Natural killer cell (primary cell): ENCODE results near the gene RBM44. TPM values are rescaled to one million over a fixed set of nuclear protein-coding genes. Genes with fewer than 3 reads are reported as not detected.
A peak's percentile ranks its signal among the peaks of the same experiment; 100 is the strongest.

Source experiments
- ATAC-seq, 3 donors: fragments of 150-1000 bp in 2 of 3; fragments of 200-7000 bp in 1 of 3; cut with Tn5 transposase; 1 replicate in 1 of 3; 2 replicates in 2 of 3; pipeline ENCODE4 v1.10.0; 2021; ENCODE audit warnings: mild to moderate bottlenecking in 2 of 3, moderate library complexity in 2 of 3
- DNase-seq, 2 donors: peaks; one replicate each; pipeline versions ENCODE4 v3.0.0 to v3.0.0-alpha.2; 2013 to 2021; ENCODE audit warnings: mixed read lengths in 1 of 2
- H3K27ac ChIP-seq: one replicate; pipeline ENCODE4 v1.5.1; 2013; ENCODE audit warnings: mild to moderate bottlenecking, low read length
- H3K27me3 ChIP-seq: one replicate; pipeline ENCODE4 v1.6.1; 2013; ENCODE audit warnings: low read length; ENCODE audit not compliant: control insufficient read depth, insufficient read depth
- H3K36me3 ChIP-seq: one replicate; pipeline ENCODE4 v1.6.1; 2013; ENCODE audit warnings: low read length; ENCODE audit not compliant: control insufficient read depth, insufficient read depth
- H3K4me1 ChIP-seq: one replicate; pipeline ENCODE4 v1.6.1; 2013; ENCODE audit warnings: low read length; ENCODE audit not compliant: control insufficient read depth, insufficient read depth
- H3K4me3 ChIP-seq: one replicate; pipeline ENCODE4 v1.5.1; 2013; ENCODE audit warnings: low read length
- H3K9me3 ChIP-seq: one replicate; pipeline ENCODE4 v1.6.1; 2013; ENCODE audit warnings: low read length; ENCODE audit not compliant: control insufficient read depth, insufficient read depth
- H3K27ac Mint-ChIP-seq, 2 donors: one replicate each; pipeline ENCODE4 v1.8.0; 2022; ENCODE audit warnings: mild to moderate bottlenecking in 2 of 2, mixed read lengths in 2 of 2, moderate library complexity in 1 of 2
- H3K27me3 Mint-ChIP-seq, 2 donors: one replicate each; pipeline ENCODE4 v1.8.0; 2022; ENCODE audit warnings: low read depth in 2 of 2, mixed read lengths in 2 of 2
- H3K36me3 Mint-ChIP-seq: one replicate; pipeline ENCODE4 v1.8.0; 2022; ENCODE audit warnings: mixed read lengths
- H3K4me1 Mint-ChIP-seq, 2 donors: one replicate each; pipeline ENCODE4 v1.8.0; 2022; ENCODE audit warnings: mixed read lengths in 2 of 2
- H3K4me3 Mint-ChIP-seq: one replicate; pipeline ENCODE4 v1.8.0; 2022; ENCODE audit warnings: mild to moderate bottlenecking, moderate library complexity, mixed read lengths
- H3K9me3 Mint-ChIP-seq, 2 donors: one replicate each; pipeline ENCODE4 v1.8.0; 2022; ENCODE audit warnings: mixed read lengths in 2 of 2
- CTCF ChIP-seq: fragments of 200-600 bp; IDR thresholded peaks from one replicate; pipeline ENCODE4 v1.8.0; 2022; ENCODE audit warnings: antibody characterized with exemption
- WGBS: methylation state at CpG from one replicate; pipeline ENCODE4 v1.1.7; 2013; ENCODE audit warnings: missing lambda C conversion rate; ENCODE audit not compliant: insufficient coverage; 5-methylcytosine and 5-hydroxymethylcytosine counted together
- intact Hi-C: fragments of 100-400 bp; cut with micrococcal nuclease; formaldehyde crosslinking; loops from one replicate; pipeline ENCODE4 v1.14.2; 2022
- total RNA-seq, 4 donors: library from RNA; stranded (reverse); fragments of 120-200 nt in 1 of 4; gene quantifications; one replicate each; pipeline versions ENCODE4 v1.2.3 to v1.2.4, GENCODE V29; 2013 to 2022

Gene RBM44
- total RNA-seq, 3 donors from 2014 or later (not counting 1 experiment from before 2014, with no cell fraction given) = 1.8 to 5.0 (median 2.9) TPM

- H3K4me3 ChIP-seq = no peak overlapping the region
- DNase-seq (no peak), ATAC-seq (no peak)
- Mint-ChIP-seq H3K27ac (no peak overlapping the region), H3K4me3 (no peak overlapping the region), H3K36me3 (no peaks in the 10 kb centered on the region), H3K9me3 (no peaks in the 10 kb centered on the region), H3K27me3 (peaks cover 0 to 3% of the 10 kb centered on the region in 2 donors), H3K4me1 (peaks cover 8 to 24% of the 10 kb centered on the region in 2 donors)
- intact Hi-C loops = no loop called here
- H3K4me1 ChIP-seq = peaks cover 18% of the 10 kb centered on the region
- TF ChIP-seq CTCF = no peak
- H3K36me3 ChIP-seq = no peaks in the 10 kb centered on the region
- H3K27ac ChIP-seq = no peak overlapping the region
- H3K27me3 ChIP-seq = no peaks in the 10 kb centered on the region
- WGBS = 87% methylated on average over 7 of the region's 7 CpGs
- no peaks in the 10 kb centered on the region for H3K9me3 ChIP-seq
Observed at GRCh38 chr2:237874585-237875161, 76.1 kb downstream of the RBM44 start.

- ATAC-seq (no peak), DNase-seq (peak in 1 of 2 donors; percentile 7)
- H3K4me3 Mint-ChIP-seq = no peak overlapping the region
- intact Hi-C loops = no loop called here
- no peaks in the 10 kb centered on the region for H3K9me3 ChIP-seq
- no peak for TF ChIP-seq CTCF
- peaks cover 18% of the 10 kb centered on the region for H3K4me1 ChIP-seq
- H3K27ac ChIP-seq = no peak overlapping the region
- H3K4me3 ChIP-seq = no peak overlapping the region
- H3K4me1 Mint-ChIP-seq = peaks cover 8 to 22% of the 10 kb centered on the region in 2 donors
- H3K27me3 ChIP-seq = no peaks in the 10 kb centered on the region
- no peaks in the 10 kb centered on the region for H3K36me3 ChIP-seq
- peaks cover 0 to 2% of the 10 kb centered on the region in 2 donors for H3K27me3 Mint-ChIP-seq
- no peaks in the 10 kb centered on the region for H3K9me3 Mint-ChIP-seq
- 82% methylated on average over 16 of the region's 16 CpGs for WGBS
- H3K36me3 Mint-ChIP-seq = no peaks in the 10 kb centered on the region
- no peak overlapping the region for H3K27ac Mint-ChIP-seq
Observed at GRCh38 chr2:237875256-237876060, 76.9 kb downstream of the RBM44 start.

- H3K4me3 Mint-ChIP-seq = no peak overlapping the region
- Histone ChIP-seq H3K9me3 (no peaks in the 10 kb centered on the region), H3K36me3 (no peaks in the 10 kb centered on the region), H3K4me1 (peaks cover 16% of the 10 kb centered on the region), H3K4me3 (no peak overlapping the region), H3K27me3 (no peaks in the 10 kb centered on the region), H3K27ac (no peak overlapping the region)
- ATAC-seq (no peak), DNase-seq (peak in 1 of 2 donors; percentile 12)
- no peaks in the 10 kb centered on the region for H3K9me3 Mint-ChIP-seq
- H3K4me1 Mint-ChIP-seq = peaks cover 5 to 15% of the 10 kb centered on the region in 2 donors
- no peaks in the 10 kb centered on the region for H3K36me3 Mint-ChIP-seq
- WGBS = 84% methylated on average over 14 of the region's 14 CpGs
- intact Hi-C loops = no loop called here
- no peak overlapping the region for H3K27ac Mint-ChIP-seq
- no peaks in the 10 kb centered on the region for H3K27me3 Mint-ChIP-seq
- TF ChIP-seq CTCF = no peak
Observed at GRCh38 chr2:237876061-237876526, 77.5 kb downstream of the RBM44 start.
